HG03135 (cell line): Measurements from ENCODE around the gene ACSS3.
"Not testable (repeated sequence)": the region's sequence is repeated elsewhere in the genome, so short reads cannot be mapped to it uniquely, and the experiment has no call there.

ENCODE experiments used
- ATAC-seq: cut with Tn5 transposase; IDR thresholded peaks from one replicate; pipeline ENCODE4 v1.9.1; 2021; ENCODE audit warnings: mild to moderate bottlenecking, moderate library complexity; ENCODE audit not compliant: unreplicated experiment

ACSS3 gene

DNA sequence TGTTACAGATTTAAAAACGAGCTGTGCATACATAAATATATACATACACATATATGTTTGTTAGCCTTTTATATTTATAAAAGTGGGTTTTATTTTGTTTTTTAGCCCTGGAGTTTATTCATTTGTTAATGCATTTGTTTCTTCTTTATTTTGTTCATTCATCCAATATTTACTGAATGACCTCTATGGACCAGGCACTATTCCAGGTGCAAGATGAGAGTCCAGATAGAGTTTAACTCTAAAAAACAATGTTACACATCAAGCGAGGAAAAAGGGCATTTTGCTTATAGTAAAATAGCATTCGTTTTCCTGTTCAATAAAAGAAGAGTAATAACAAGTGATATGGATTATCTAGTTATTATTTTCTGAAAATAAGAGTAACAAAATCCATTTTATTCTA, 14.2 kb downstream of the ACSS3 start:
- no peak for ATAC-seq

- no peak for ATAC-seq
These were observed 17.0 kb downstream of the ACSS3 start for GRCh38 chr12:81094718-81095360.

GRCh38 chr12:81095501-81096232, 17.8 kb downstream of the ACSS3 start:
- ATAC-seq, result no peak

GRCh38 chr12:81105687-81106086, 27.8 kb downstream of the ACSS3 start:
- no peak for ATAC-seq

GRCh38 chr12:81114226-81114625, 36.3 kb downstream of the ACSS3 start:
- no peak for ATAC-seq

GRCh38 chr12:81119069-81119468, 41.2 kb downstream of the ACSS3 start:
- not testable (repeated sequence) for ATAC-seq

- ATAC-seq, result no peak
These were observed 43.1 kb downstream of the ACSS3 start for GRCh38 chr12:81120961-81121360.

GRCh38 chr12:81123611-81124010, 45.7 kb downstream of the ACSS3 start:
- no peak for ATAC-seq

DNA sequence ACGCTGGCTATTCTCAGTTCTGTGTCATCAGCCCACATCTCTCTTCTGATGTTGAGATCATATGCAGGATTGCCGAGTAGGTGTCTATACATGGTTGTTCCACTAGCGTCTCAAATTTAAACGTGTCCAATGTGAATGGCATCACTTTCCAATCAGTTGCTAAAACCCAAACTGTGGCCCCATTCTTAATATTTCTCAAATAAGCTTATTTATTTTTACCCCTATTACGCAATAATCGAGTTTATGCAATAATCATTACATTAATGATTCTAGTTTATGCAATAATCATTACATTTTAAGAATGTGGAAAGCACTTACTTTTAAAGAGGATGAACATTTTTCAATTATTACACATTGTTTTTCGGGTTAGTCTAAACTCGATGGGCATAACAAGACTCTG, 47.8 kb downstream of the ACSS3 start:
- ATAC-seq, result no peak

DNA sequence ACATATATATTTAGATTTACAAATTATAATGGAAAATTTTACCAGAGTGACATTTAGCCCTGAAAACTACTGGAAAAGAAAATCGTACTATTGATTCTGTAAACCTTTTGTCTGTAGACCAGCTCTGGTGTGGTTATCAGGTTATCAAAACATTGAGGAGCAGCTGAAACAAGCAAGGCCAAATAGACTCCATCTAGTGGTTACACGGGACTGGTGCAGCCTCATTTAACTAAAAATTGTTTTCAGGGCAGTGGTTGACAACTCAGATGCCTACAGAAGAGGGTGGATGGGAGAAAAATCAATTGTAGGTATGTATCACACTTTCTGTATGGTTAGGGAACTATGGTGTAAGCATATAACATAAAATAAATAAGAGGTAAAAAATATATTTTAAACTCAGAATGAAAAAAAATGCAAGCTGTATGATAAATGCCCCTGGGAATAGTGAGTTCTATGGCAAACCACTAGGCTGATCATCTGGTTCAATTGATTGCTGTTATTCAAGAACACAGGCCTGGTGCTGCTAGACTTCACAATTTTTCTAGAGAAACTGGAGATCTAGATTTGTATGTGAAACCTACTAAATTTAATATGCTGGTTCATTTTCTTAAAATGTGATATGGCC, 51.2 kb downstream of the ACSS3 start:
- peak; percentile 94 for ATAC-seq

DNA sequence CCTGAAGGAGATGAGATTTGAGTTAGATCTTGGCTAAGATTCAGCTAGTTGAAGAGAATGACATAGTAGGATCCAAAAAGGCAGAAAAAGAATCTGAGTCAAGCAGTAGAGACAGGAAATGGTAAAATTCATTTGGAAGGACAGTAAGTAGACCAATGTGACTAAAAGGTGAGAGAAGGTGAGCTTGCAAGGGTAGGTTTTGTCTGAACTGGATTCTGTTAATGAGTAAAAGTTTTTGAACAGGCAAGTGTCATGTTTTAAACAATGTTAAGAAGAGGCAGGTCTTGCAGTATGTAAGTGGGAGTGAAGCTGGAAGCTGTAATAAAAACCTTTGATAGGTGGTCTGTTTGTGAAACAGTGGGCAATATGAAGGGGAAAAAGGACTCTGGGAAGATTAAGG, 58.6 kb downstream of the ACSS3 start:
- no peak for ATAC-seq

DNA sequence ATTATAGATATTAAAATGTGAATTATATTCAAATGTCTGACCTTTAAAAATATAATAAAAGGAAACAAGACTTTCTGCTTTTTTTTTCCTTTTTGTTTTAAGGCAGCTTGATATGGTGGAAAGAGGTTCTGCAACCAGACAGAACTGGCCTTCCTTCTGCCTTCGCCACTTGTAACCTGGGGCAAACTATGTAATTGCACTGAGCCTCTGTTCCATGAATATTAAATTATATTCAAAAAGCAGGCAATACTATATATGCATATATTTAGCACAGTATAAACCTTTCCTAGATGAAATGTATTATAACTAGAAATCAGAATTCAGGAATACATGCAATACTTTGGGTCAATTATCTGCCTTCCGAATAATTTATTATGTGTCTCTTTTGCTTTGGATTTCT, 59.9 kb downstream of the ACSS3 start:
- ATAC-seq, result no peak

- ATAC-seq, result no peak
These were observed 63.3 kb downstream of the ACSS3 start for GRCh38 chr12:81141217-81141616.

- no peak for ATAC-seq
These were observed 65.2 kb downstream of the ACSS3 start for GRCh38 chr12:81143057-81143456.

- no peak for ATAC-seq
These were observed 68.6 kb downstream of the ACSS3 start for GRCh38 chr12:81146228-81147225.

GRCh38 chr12:81147292-81147919, 69.5 kb downstream of the ACSS3 start:
- no peak for ATAC-seq

DNA sequence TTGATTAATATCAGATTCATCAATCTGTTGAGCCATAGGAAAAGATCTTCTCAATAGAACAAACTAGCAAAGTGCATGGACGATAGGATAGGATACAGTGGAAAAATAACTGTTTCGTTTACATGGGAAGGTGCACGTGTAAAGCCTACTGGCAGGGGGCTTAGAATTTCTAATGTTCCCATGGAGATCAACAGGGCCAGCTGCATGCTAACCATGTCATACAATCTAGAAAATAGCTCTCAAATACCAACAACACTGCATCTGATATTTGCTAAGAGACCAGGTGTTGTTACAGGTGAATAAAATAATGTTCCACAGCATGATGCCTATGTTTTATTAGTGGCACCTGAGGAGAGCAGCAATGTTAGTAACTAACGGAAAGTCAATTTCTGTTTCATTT, 72.5 kb downstream of the ACSS3 start:
- ATAC-seq, result no peak

DNA sequence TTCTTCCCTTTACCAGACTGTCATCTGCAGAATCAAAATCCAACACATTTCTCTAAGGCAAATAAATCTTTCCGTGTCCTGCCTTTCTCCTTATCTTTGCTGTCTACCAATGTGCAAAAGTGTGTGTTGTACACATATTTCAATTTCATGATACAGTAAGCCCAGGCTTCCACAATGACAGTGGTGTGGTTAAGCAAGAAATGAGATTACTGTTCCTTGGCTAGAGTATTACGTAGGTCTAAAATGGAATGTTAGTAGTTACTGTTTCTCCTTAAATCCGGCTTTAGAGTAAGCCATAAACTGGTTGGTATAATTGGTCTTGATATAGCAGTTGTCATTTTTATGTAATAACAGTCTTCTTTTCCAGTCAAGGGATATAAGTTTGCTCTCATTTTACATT, 82.0 kb downstream of the ACSS3 start:
- ATAC-seq, result no peak

- ATAC-seq, result no peak
These were observed 83.8 kb downstream of the ACSS3 start for GRCh38 chr12:81161680-81162079.

GRCh38 chr12:81162391-81163136, 84.7 kb downstream of the ACSS3 start:
- no peak for ATAC-seq
